Renal cortex interstitium (tissue), 3 donors: ENCODE results near the gene ADI1. TPM values are rescaled to one million over a fixed set of nuclear protein-coding genes. Genes with fewer than 3 reads are reported as not detected.

Experiments
- polyA plus RNA-seq, 3 donors: library from polyadenylated mRNA; unstranded; fragments of 120-200 nt; gene quantifications; one replicate each; pipeline ENCODE4 v1.2.1, GENCODE V29; 2013; ENCODE audit not compliant: insufficient read length in 3 of 3

Gene ADI1
- polyA plus RNA-seq, 3 donors = 69.5 to 72.3 (median 70.5) TPM

Other genes starting within 250 kb of the ADI1 start
- gene EIPR1, start 141.7 kb downstream of the ADI1 start, polyA plus RNA-seq = 10 to 100 TPM; 20.9 to 27.1 (median 26.0) TPM
- 100 to 1,000 TPM in 1 of 3 donors, 10 to 100 TPM in 2; 66.4 to 102 (median 76.2) TPM for gene TRAPPC12, start 139.8 kb downstream of the ADI1 start, polyA plus RNA-seq
- 10 to 100 TPM; 18.5 to 19.8 (median 19.7) TPM for gene RNASEH1, start 38.8 kb upstream of the ADI1 start, polyA plus RNA-seq
- gene RPS7, start 55.7 kb upstream of the ADI1 start, polyA plus RNA-seq = 1,000 to 10,000 TPM; 1,508 to 1,808 (median 1,764) TPM
- gene COLEC11, start 75.6 kb upstream of the ADI1 start, polyA plus RNA-seq = 1 to 10 TPM; 1.5 to 3.0 (median 1.7) TPM
- gene ALLC, start 138.7 kb upstream of the ADI1 start, polyA plus RNA-seq = not detected
- under 1 TPM in 2 of 3 donors, not detected in 1; 0.32 to 0.56 TPM for gene DCDC2C, start 184.0 kb upstream of the ADI1 start, polyA plus RNA-seq